Measurements from ENCODE around the gene STARD13. TPM values are rescaled to one million over a fixed set of nuclear protein-coding genes. Genes with fewer than 3 reads are reported as not detected.

The STARD13 gene
- total RNA-seq: 10 to 100 TPM; 34.5 to 92.4 (median 35.2) TPM
- long read RNA-seq, donor 1, full-length matches to known transcripts: 17 of 53 reads
- long read RNA-seq, donor 1, partial matches to known transcripts: 24 of 53 reads
- long read RNA-seq, donor 1, other reads (novel, unspliced or antisense): 12 of 53 reads
- long read RNA-seq, donor 2, full-length matches to known transcripts: 2 of 8 reads
- long read RNA-seq, donor 2, partial matches to known transcripts: 0 of 8 reads
- long read RNA-seq, donor 2, other reads (novel, unspliced or antisense): 6 of 8 reads

- intact Hi-C loops (cut with DNase I, micrococcal nuclease): no loop called here
- TF ChIP-seq CTCF (IDR thresholded peaks at IDR 0.05): no peak
- Histone ChIP-seq H3K36me3 (ENCODE audit: low read depth) (no peaks in the 10 kb centered on the region), H3K9me3 (no peaks in the 10 kb centered on the region), H3K4me3 (peak within 1 kb of the TSS; percentile 25), H3K4me1 (ENCODE audit: low read depth) (peaks cover 10% of the 10 kb centered on the region)
- DNase-seq (peak; percentile 90 to 95 (median 91)), ATAC-seq (peak; percentile 93)
These were observed at the start of gene STARD13 for GRCh38 chr13:33285420-33286124. Gene STARD13, minus strand, starts transcription at chr13:33285755. Its CDS starts 117 bp downstream, at chr13:33285638.

- ATAC-seq (no peak), DNase-seq (no peak)
- TF ChIP-seq CTCF (IDR thresholded peaks at IDR 0.05): no peak
- no peak overlapping the region for H3K4me3 ChIP-seq
- no peaks in the 10 kb centered on the region for H3K4me1 ChIP-seq (ENCODE audit: low read depth)
- no peaks in the 10 kb centered on the region for H3K36me3 ChIP-seq (ENCODE audit: low read depth)
- intact Hi-C loops (cut with DNase I, micrococcal nuclease): no loop called here
- H3K9me3 ChIP-seq: no peaks in the 10 kb centered on the region
These were observed 49.3 kb upstream of the STARD13 start for GRCh38 chr13:33334831-33335230.

GRCh38 chr13:33331962-33332361 is 46.4 kb upstream of the STARD13 start:
- Histone ChIP-seq H3K36me3 (ENCODE audit: low read depth) (no peaks in the 10 kb centered on the region), H3K4me1 (ENCODE audit: low read depth) (no peaks in the 10 kb centered on the region), H3K4me3 (no peak overlapping the region), H3K9me3 (no peaks in the 10 kb centered on the region)
- intact Hi-C loops (cut with DNase I, micrococcal nuclease): no loop called here
- DNase-seq (no peak), ATAC-seq (no peak)
- TF ChIP-seq CTCF (IDR thresholded peaks at IDR 0.05): no peak

- no peak for TF ChIP-seq CTCF (IDR thresholded peaks at IDR 0.05)
- ATAC-seq: no peak
- no peaks in the 10 kb centered on the region for H3K36me3 ChIP-seq (ENCODE audit: low read depth)
These were observed 44.9 kb upstream of the STARD13 start for GRCh38 chr13:33330483-33330882.

GRCh38 chr13:33328701-33329100 is 43.1 kb upstream of the STARD13 start:
- Histone ChIP-seq H3K36me3 (ENCODE audit: low read depth) (no peaks in the 10 kb centered on the region), H3K4me3 (no peak overlapping the region), H3K9me3 (no peaks in the 10 kb centered on the region), H3K4me1 (ENCODE audit: low read depth) (peaks cover 2% of the 10 kb centered on the region)
- intact Hi-C loops (cut with DNase I, micrococcal nuclease): no loop called here
- TF ChIP-seq CTCF (IDR thresholded peaks at IDR 0.05): no peak
- ATAC-seq: no peak
- no peak for DNase-seq

More at GRCh38 chr13:33330483-33330882, 44.9 kb upstream of the STARD13 start:
- no peak overlapping the region for H3K4me3 ChIP-seq
- no peak for DNase-seq
- intact Hi-C loops (cut with DNase I, micrococcal nuclease): no loop called here
- no peaks in the 10 kb centered on the region for H3K9me3 ChIP-seq
- peaks cover 2% of the 10 kb centered on the region for H3K4me1 ChIP-seq (ENCODE audit: low read depth)
